Neural cell (in vitro differentiated cells): ENCODE results near the gene LDLRAD4. TPM values are rescaled to one million over a fixed set of nuclear protein-coding genes. Genes with fewer than 3 reads are reported as not detected.

Experiments
- H2AFZ ChIP-seq: fragments of 200-600, 300-800 bp; sonication (generic), shearing (Covaris generic); 2 replicates; pipeline ENCODE4 v1.6.0; 2014; ENCODE audit warnings: low read depth, mild to moderate bottlenecking, antibody characterized with exemption, low read length, moderate library complexity
- H3F3A ChIP-seq: fragments of 200-600 bp; shearing (Covaris generic); 2 replicates; pipeline ENCODE4 v1.6.1; 2016; ENCODE audit warnings: mild to moderate bottlenecking, moderate library complexity, mixed read lengths, antibody characterized with exemption, low read length; ENCODE audit not compliant: insufficient read depth, poor library complexity, severe bottlenecking
- H3K27ac ChIP-seq: fragments of 200-600, 300-800 bp; sonication (generic), shearing (Covaris generic); 2 replicates; pipeline ENCODE4 v1.5.1; 2014; ENCODE audit warnings: mild to moderate bottlenecking, low read length, moderate library complexity
- H3K27me3 ChIP-seq: fragments of 300-800, 200-600 bp; sonication (generic), shearing (Covaris generic); 2 replicates; pipeline ENCODE4 v1.6.0; 2014; ENCODE audit warnings: mild to moderate bottlenecking, low read depth, low read length, moderate library complexity; ENCODE audit not compliant: insufficient read depth
- H3K36me3 ChIP-seq: fragments of 300-800, 200-600 bp; sonication (generic), shearing (Covaris generic); 2 replicates; pipeline ENCODE4 v1.5.1; 2014; ENCODE audit warnings: mild to moderate bottlenecking, antibody characterized with exemption, low read length, moderate library complexity; ENCODE audit not compliant: insufficient read depth
- H3K4me2 ChIP-seq: fragments of 300-800, 200-600 bp; sonication (generic), shearing (Covaris generic); 2 replicates; pipeline ENCODE4 v1.6.0; 2014; ENCODE audit warnings: mild to moderate bottlenecking, low read length
- H3K4me3 ChIP-seq: fragments of 300-800, 200-600 bp; sonication (generic), shearing (Covaris generic); 2 replicates; pipeline ENCODE4 v1.5.1; 2014; ENCODE audit warnings: mild to moderate bottlenecking, low read length, moderate library complexity
- H3K79me2 ChIP-seq: fragments of 200-600 bp; shearing (Covaris generic); replicated peaks from 2 replicates; pipeline ENCODE4 v1.6.0; 2014; ENCODE audit warnings: mild to moderate bottlenecking, low read length, moderate library complexity; ENCODE audit not compliant: insufficient read depth
- H3K9ac ChIP-seq: fragments of 300-800, 200-600 bp; sonication (generic), shearing (Covaris generic); 2 replicates; pipeline ENCODE4 v1.6.1; 2016; ENCODE audit warnings: mild to moderate bottlenecking, low read length, mixed read lengths
- H3K9me2 ChIP-seq: fragments of 200-600 bp; shearing (Covaris generic); 2 replicates; pipeline ENCODE4 v1.6.1; 2016; ENCODE audit warnings: mild to moderate bottlenecking, low read length, mixed read lengths; ENCODE audit not compliant: insufficient read depth
- H3K9me3 ChIP-seq: fragments of 200-600, 300-800 bp; sonication (generic), shearing (Covaris generic); 2 replicates; pipeline ENCODE4 v1.6.1; 2016; ENCODE audit warnings: mild to moderate bottlenecking, mixed run types, low read length, moderate library complexity, mixed read lengths
- H4K20me1 ChIP-seq: fragments of 200-600 bp; shearing (Covaris generic); 2 replicates; pipeline ENCODE4 v1.6.1; 2016; ENCODE audit warnings: mild to moderate bottlenecking, mixed run types; ENCODE audit not compliant: insufficient read depth
- EP300 ChIP-seq: fragments of 450-650 bp; conservative IDR thresholded peaks from 2 replicates; pipeline ENCODE4 v1.6.1; 2014; ENCODE audit warnings: antibody characterized with exemption, mild to moderate bottlenecking, moderate library complexity; ENCODE audit not compliant: poor library complexity, severe bottlenecking
- EZH2 ChIP-seq: fragments of 200-600, 300-800 bp; shearing (Covaris generic), sonication (generic); IDR thresholded peaks from 2 replicates; pipeline ENCODE4 v1.6.1; 2014; ENCODE audit warnings: antibody characterized with exemption, low read length, borderline replicate concordance, mild to moderate bottlenecking; ENCODE audit not compliant: insufficient read depth, poor library complexity, severe bottlenecking
- MXI1 ChIP-seq: fragments of 450-650 bp; conservative IDR thresholded peaks from 2 replicates; pipeline ENCODE4 v1.6.1; 2014; ENCODE audit warnings: antibody characterized with exemption, mild to moderate bottlenecking; ENCODE audit not compliant: poor library complexity, severe bottlenecking
- POLR2AphosphoS5 ChIP-seq: IDR thresholded peaks from 2 replicates; pipeline ENCODE4 v1.6.1; 2012
- RAD21 ChIP-seq: fragments of 450-650 bp; conservative IDR thresholded peaks from 2 replicates; pipeline ENCODE4 v1.6.1; 2014; ENCODE audit warnings: antibody characterized with exemption, mild to moderate bottlenecking, moderate library complexity
- SMC3 ChIP-seq: fragments of 450-650 bp; conservative IDR thresholded peaks from 2 replicates; pipeline ENCODE4 v1.6.1; 2014; ENCODE audit warnings: antibody characterized with exemption, mild to moderate bottlenecking, moderate library complexity; ENCODE audit not compliant: poor library complexity
- polyA plus RNA-seq: library from polyadenylated mRNA; depleted of rRNA; stranded (reverse); fragments of >200 nt; gene quantifications from 2 replicates; pipeline ENCODE4 v1.2.3, GENCODE V29; 2014
- TF ChIP-seq, protein P1 (sequence below): IDR thresholded peaks from 2 replicates; pipeline ENCODE4 v1.6.1; 2012; ENCODE audit warnings: borderline replicate concordance
- TF ChIP-seq, protein P2 (sequence below): fragments of 450-650 bp; IDR thresholded peaks from 2 replicates; pipeline ENCODE4 v1.5.1; 2014; ENCODE audit warnings: antibody characterized with exemption, mild to moderate bottlenecking, moderate library complexity; ENCODE audit not compliant: poor library complexity, severe bottlenecking

LDLRAD4 gene
- polyA plus RNA-seq, 1 donor from 2014 or later: 3.7 TPM

DNA sequence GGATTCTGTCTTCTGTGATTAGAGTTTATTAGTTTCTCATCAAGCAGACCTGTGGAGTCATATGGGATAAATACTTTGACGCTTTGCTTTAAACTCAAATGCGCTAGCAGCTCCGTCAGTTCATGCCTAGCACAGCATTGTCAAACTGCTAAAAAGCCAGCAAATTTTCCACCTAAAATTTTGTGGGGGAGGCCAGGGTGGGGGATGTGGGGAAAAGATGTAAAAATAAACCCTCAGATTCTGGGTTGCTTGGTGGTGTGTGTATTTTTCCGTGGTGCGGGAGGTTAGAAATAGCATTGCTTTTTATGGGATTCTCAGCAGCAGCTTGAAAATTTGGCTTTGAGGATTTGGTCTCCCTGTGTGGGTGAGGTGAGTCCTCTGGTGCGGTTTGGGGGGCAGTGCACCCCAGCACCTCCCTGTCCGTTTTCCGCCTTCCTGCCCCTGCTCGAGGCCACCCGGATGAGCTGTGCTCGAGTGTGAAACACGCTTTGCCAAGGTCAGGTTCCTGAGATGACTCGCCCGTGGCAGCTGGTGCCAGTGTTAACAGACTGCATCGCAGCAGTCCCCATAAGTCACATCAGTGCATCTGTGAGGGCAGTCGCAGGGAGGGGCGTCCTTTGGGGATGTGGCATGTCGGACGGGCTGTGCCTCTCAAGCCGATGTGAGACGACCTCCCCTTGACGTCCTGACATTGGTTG is 65.9 kb downstream of the LDLRAD4 start:
- TF ChIP-seq, protein P1, sequence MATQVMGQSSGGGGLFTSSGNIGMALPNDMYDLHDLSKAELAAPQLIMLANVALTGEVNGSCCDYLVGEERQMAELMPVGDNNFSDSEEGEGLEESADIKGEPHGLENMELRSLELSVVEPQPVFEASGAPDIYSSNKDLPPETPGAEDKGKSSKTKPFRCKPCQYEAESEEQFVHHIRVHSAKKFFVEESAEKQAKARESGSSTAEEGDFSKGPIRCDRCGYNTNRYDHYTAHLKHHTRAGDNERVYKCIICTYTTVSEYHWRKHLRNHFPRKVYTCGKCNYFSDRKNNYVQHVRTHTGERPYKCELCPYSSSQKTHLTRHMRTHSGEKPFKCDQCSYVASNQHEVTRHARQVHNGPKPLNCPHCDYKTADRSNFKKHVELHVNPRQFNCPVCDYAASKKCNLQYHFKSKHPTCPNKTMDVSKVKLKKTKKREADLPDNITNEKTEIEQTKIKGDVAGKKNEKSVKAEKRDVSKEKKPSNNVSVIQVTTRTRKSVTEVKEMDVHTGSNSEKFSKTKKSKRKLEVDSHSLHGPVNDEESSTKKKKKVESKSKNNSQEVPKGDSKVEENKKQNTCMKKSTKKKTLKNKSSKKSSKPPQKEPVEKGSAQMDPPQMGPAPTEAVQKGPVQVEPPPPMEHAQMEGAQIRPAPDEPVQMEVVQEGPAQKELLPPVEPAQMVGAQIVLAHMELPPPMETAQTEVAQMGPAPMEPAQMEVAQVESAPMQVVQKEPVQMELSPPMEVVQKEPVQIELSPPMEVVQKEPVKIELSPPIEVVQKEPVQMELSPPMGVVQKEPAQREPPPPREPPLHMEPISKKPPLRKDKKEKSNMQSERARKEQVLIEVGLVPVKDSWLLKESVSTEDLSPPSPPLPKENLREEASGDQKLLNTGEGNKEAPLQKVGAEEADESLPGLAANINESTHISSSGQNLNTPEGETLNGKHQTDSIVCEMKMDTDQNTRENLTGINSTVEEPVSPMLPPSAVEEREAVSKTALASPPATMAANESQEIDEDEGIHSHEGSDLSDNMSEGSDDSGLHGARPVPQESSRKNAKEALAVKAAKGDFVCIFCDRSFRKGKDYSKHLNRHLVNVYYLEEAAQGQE: no peak
- TF ChIP-seq, protein P2, sequence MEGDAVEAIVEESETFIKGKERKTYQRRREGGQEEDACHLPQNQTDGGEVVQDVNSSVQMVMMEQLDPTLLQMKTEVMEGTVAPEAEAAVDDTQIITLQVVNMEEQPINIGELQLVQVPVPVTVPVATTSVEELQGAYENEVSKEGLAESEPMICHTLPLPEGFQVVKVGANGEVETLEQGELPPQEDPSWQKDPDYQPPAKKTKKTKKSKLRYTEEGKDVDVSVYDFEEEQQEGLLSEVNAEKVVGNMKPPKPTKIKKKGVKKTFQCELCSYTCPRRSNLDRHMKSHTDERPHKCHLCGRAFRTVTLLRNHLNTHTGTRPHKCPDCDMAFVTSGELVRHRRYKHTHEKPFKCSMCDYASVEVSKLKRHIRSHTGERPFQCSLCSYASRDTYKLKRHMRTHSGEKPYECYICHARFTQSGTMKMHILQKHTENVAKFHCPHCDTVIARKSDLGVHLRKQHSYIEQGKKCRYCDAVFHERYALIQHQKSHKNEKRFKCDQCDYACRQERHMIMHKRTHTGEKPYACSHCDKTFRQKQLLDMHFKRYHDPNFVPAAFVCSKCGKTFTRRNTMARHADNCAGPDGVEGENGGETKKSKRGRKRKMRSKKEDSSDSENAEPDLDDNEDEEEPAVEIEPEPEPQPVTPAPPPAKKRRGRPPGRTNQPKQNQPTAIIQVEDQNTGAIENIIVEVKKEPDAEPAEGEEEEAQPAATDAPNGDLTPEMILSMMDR: no peak
- TF ChIP-seq RAD21: no peak
- Histone ChIP-seq H3F3A (no peaks in the 10 kb centered on the region), H3K27me3 (no peaks in the 10 kb centered on the region), H3K9me3 (no peaks in the 10 kb centered on the region), H3K4me3 (no peak overlapping the region), H3K79me2 (no peaks in the 10 kb centered on the region), H3K36me3 (no peaks in the 10 kb centered on the region), H4K20me1 (no peaks in the 10 kb centered on the region), H3K4me2 (no peak overlapping the region), H3K9ac (no peak overlapping the region), H3K27ac (no peak overlapping the region), H3K9me2 (no peaks in the 10 kb centered on the region), H2AFZ (no peak overlapping the region)

DNA sequence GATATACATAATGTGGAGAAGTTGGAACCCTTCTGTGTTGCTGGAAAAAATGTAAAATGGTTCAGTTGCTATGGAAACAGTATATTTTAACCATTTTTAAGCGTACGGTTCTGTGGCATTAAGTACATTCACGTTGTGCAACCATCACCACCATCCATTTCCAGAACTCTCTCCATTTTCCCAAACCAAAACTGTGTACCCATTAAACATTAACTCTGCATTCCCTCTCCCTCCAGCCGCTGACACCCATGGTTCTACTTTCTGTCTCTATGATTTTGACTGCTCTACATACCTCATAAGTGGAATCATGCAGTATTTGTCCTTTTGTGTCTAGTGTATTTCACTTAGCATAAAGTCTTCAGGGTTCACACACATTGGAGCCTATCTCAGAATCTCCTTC is 67.3 kb downstream of the LDLRAD4 start:
- Histone ChIP-seq H3F3A (no peaks in the 10 kb centered on the region), H3K79me2 (no peaks in the 10 kb centered on the region), H3K9me3 (no peaks in the 10 kb centered on the region), H4K20me1 (no peaks in the 10 kb centered on the region), H3K36me3 (no peaks in the 10 kb centered on the region), H3K9me2 (no peaks in the 10 kb centered on the region), H3K9ac (no peak overlapping the region), H2AFZ (no peak overlapping the region), H3K27me3 (no peaks in the 10 kb centered on the region), H3K4me2 (no peak overlapping the region), H3K4me3 (no peak overlapping the region), H3K27ac (no peak overlapping the region)
- no peak for TF ChIP-seq RAD21
- TF ChIP-seq, protein P2: no peak
- TF ChIP-seq POLR2AphosphoS5: no peak
- no peak for TF ChIP-seq EZH2
- no peak for TF ChIP-seq MXI1
- TF ChIP-seq SMC3: no peak
- TF ChIP-seq EP300: no peak
